GF-D8 (cell line): Measurements from ENCODE around the gene DHRS7.
"Not testable (repeated sequence)": the region's sequence is repeated elsewhere in the genome, so short reads cannot be mapped to it uniquely, and the experiment has no call there.

Experiments used
- DNase-seq: peaks from one replicate; lab custom pipeline; 2025; lab: John Stamatoyannopoulos, UW

DHRS7 gene

GRCh38 chr14:60133487-60133886 lies 31.7 kb downstream of the DHRS7 start:
- no peak for DNase-seq

- DNase-seq = no peak
Observed at GRCh38 chr14:60125918-60126317, 39.3 kb downstream of the DHRS7 start.

- no peak for DNase-seq
Observed at GRCh38 chr14:60116181-60116580, 49.0 kb downstream of the DHRS7 start.

GRCh38 chr14:60114881-60115280 lies 50.3 kb downstream of the DHRS7 start:
- no peak for DNase-seq

- DNase-seq = no peak
Observed at GRCh38 chr14:60111732-60112131, 53.5 kb downstream of the DHRS7 start.

GRCh38 chr14:60107477-60107876 lies 57.7 kb downstream of the DHRS7 start:
- DNase-seq = no peak

GRCh38 chr14:60106339-60106738 lies 58.9 kb downstream of the DHRS7 start:
- DNase-seq = no peak

GRCh38 chr14:60102389-60102788 lies 62.8 kb downstream of the DHRS7 start:
- no peak for DNase-seq

GRCh38 chr14:60101786-60102185 lies 63.4 kb downstream of the DHRS7 start:
- no peak for DNase-seq

- DNase-seq = not testable (repeated sequence)
Observed at GRCh38 chr14:60099855-60100254, 65.3 kb downstream of the DHRS7 start.

GRCh38 chr14:60097974-60098373 lies 67.2 kb downstream of the DHRS7 start:
- no peak for DNase-seq

GRCh38 chr14:60095781-60096450 lies 69.3 kb downstream of the DHRS7 start:
- no peak for DNase-seq

- no peak for DNase-seq
Observed at GRCh38 chr14:60095231-60095630, 70.0 kb downstream of the DHRS7 start.

GRCh38 chr14:60094306-60094897 lies 70.8 kb downstream of the DHRS7 start:
- no peak for DNase-seq
